Ramos (cell line): ENCODE data around the gene STAU1.
"Not testable (repeated sequence)": the region's sequence is repeated elsewhere in the genome, so short reads cannot be mapped to it uniquely, and the experiment has no call there.

Experiments used
- in situ Hi-C: fragments of 300-500 bp; cut with MboI; formaldehyde crosslinking; loops from one replicate; pipeline ENCODE4 v1.14.3; 2022; ENCODE audit warnings: low sequenced_read_pairs; ENCODE audit not compliant: unreplicated experiment

Gene STAU1

GRCh38 chr20:49187851-49188641 lies at the start of gene STAU1:
Gene STAU1 (minus strand): TSS chr20:49188334. CDS start chr20:49166201, 22,133 bp downstream.
- in situ Hi-C loops: no loop called here

GRCh38 chr20:49237531-49237930 lies 49.4 kb upstream of the STAU1 start:
- in situ Hi-C loops: loop anchor here (10.0 kb wide), 1 partner anchor 167 kb away; no protein-coding TSS in a partner anchor

GRCh38 chr20:49236301-49236700 lies 48.2 kb upstream of the STAU1 start:
- in situ Hi-C loops: loop anchor here (10.0 kb wide), 1 partner anchor 168 kb away; no protein-coding TSS in a partner anchor

- in situ Hi-C loops: loop anchor here (10.0 kb wide), 1 partner anchor 170 kb away; no protein-coding TSS in a partner anchor
Measured at GRCh38 chr20:49234831-49235230, 46.7 kb upstream of the STAU1 start.

- in situ Hi-C loops: loop anchor here (10.0 kb wide), 1 partner anchor 172 kb away; no protein-coding TSS in a partner anchor
Measured at GRCh38 chr20:49233226-49233625, 45.1 kb upstream of the STAU1 start.

- in situ Hi-C loops: loop anchor here (10.0 kb wide), 1 partner anchor 173 kb away; no protein-coding TSS in a partner anchor
Measured at GRCh38 chr20:49231471-49231870, 43.3 kb upstream of the STAU1 start.

- in situ Hi-C loops: loop anchor here (10.0 kb wide), 1 partner anchor 174 kb away; no protein-coding TSS in a partner anchor
Measured at GRCh38 chr20:49230561-49231133, 42.5 kb upstream of the STAU1 start.

GRCh38 chr20:49230021-49230420 lies 41.9 kb upstream of the STAU1 start:
- in situ Hi-C loops: loop anchor here (10.0 kb wide), 1 partner anchor 175 kb away; no protein-coding TSS in a partner anchor

- in situ Hi-C loops: no loop called here
Measured at GRCh38 chr20:49229381-49229780, 41.2 kb upstream of the STAU1 start.

GRCh38 chr20:49228676-49229075 lies 40.5 kb upstream of the STAU1 start:
- in situ Hi-C loops: no loop called here

GRCh38 chr20:49225896-49226295 lies 37.8 kb upstream of the STAU1 start:
- in situ Hi-C loops: no loop called here

GRCh38 chr20:49219924-49220831 lies 32.0 kb upstream of the STAU1 start:
- in situ Hi-C loops: no loop called here

- in situ Hi-C loops: no loop called here
Measured at GRCh38 chr20:49219091-49219923, 31.2 kb upstream of the STAU1 start, which contains the start of gene DDX27. Gene DDX27 (plus strand): TSS chr20:49219416. CDS start chr20:49219449, 33 bp downstream.

- in situ Hi-C loops: not testable (repeated sequence)
Measured at GRCh38 chr20:49218739-49219090, 30.6 kb upstream of the STAU1 start.

GRCh38 chr20:49216991-49217578 lies 29.0 kb upstream of the STAU1 start:
- in situ Hi-C loops: no loop called here

GRCh38 chr20:49215232-49215631 lies 27.1 kb upstream of the STAU1 start:
- in situ Hi-C loops: no loop called here

GRCh38 chr20:49214571-49214970 lies 26.4 kb upstream of the STAU1 start:
- in situ Hi-C loops: loop anchor here (5.0 kb wide), 1 partner anchor 82 kb away; no protein-coding TSS in a partner anchor

- in situ Hi-C loops: loop anchor here (5.0 kb wide), 1 partner anchor 78 kb away; no protein-coding TSS in a partner anchor
Measured at GRCh38 chr20:49210757-49211110, 22.6 kb upstream of the STAU1 start.
